ENCODE results near the gene BTBD10. TPM values are rescaled to one million over a fixed set of nuclear protein-coding genes. Genes with fewer than 3 reads are reported as not detected.
"Not testable (repeated sequence)": the region's sequence is repeated elsewhere in the genome, so short reads cannot be mapped to it uniquely, and the experiment has no call there.

BTBD10 gene
- polyA plus RNA-seq, 4 donors = 28.7 to 38.0 (median 33.8) TPM

DNA sequence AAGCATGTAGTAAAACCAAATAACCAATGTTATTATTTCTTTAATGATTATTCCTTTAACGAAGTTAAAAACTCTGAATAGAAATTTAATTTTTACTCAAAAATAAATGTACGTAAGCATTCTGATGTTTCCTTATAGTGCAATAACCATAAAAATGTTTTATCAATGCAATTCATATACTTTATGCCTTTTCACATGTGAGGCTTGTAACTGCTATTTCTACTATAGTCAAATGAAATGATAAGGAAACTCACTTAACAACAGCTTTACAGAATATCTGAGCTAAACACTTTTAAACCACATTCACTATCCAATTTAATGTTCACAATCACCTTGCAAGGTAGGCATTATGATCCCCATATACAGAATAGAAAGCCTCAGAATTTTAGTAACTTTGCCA, 17.4 kb downstream of the BTBD10 start:
- no peak for DNase-seq (ENCODE audit: low read depth in 4 of 4, low spot score in 3 of 4)

DNA sequence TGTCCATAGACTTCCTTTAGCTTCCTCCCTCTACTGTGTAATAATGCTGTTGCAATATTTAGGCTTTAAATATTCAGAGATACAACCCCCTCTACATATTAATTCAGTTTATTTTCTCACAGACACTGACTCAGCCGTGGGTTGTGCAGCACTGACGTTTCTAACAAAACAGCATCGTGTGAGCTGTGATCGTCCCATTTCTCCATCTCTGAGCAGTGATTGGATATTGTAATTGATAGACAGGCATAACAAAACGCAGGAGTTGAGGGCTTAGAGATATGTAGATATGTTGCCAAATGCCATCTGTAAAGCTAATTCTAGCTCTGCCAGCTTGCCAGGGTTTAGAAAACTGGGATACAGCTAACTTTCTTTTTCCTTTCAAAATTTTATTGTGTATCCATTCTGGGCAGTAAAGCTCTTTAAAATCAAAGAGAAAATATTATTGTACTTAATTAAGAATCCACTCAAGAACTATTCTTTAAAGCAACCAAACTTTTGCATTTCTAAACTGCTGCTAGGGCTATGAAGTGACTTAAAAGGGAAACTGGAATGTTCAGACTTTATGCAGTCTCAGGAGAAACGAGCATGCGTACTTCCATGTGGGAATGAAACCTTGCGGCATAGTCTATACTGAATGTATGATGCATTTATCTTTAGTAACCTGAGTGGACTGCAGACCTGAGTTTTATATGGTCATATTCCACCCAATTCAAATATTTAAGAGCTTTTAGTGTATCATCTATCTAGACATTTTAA, 22.7 kb downstream of the BTBD10 start:
- DNase-seq (ENCODE audit: low read depth in 4 of 4, low spot score in 3 of 4) = no peak

DNA sequence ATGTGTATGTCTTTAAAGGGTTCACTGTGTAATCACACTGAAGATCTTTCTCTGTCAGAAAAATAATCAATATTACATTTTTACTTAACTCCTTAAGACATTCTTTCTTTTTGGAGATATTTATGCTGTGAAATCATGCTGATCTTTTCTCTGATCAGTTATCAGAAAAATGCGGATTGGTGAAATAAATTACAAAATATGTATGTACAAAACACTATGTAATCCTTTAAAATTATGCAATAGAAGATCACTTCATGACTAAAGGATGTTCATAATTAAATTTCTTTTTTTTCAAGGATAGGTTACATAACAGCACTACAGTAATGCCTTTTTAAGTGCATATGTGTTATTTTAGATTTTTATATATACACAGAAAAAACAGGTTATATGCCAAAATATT, 24.7 kb downstream of the BTBD10 start:
- no peak for DNase-seq (ENCODE audit: low read depth in 4 of 4, low spot score in 3 of 4)

DNA sequence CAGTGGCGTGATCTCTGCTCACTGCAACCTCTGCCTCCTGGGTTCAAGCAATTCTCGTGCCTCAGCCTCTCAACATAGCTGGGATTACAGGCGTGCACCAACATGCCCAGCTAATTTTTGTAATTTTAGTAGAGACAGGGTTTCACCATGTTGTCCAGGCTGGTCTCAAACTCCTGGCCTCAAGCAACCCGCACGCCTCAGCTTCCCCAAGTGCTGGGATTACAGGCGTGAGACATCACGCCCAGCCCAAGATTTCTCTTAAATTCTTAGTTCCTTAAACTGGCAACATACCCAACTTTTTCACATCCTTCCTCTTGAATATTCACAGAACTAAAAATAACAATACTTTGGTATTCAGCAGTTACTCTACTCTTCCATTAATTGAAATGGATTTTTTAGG, 26.2 kb downstream of the BTBD10 start:
- DNase-seq (ENCODE audit: low read depth in 4 of 4, low spot score in 3 of 4) = not testable (repeated sequence)

DNA sequence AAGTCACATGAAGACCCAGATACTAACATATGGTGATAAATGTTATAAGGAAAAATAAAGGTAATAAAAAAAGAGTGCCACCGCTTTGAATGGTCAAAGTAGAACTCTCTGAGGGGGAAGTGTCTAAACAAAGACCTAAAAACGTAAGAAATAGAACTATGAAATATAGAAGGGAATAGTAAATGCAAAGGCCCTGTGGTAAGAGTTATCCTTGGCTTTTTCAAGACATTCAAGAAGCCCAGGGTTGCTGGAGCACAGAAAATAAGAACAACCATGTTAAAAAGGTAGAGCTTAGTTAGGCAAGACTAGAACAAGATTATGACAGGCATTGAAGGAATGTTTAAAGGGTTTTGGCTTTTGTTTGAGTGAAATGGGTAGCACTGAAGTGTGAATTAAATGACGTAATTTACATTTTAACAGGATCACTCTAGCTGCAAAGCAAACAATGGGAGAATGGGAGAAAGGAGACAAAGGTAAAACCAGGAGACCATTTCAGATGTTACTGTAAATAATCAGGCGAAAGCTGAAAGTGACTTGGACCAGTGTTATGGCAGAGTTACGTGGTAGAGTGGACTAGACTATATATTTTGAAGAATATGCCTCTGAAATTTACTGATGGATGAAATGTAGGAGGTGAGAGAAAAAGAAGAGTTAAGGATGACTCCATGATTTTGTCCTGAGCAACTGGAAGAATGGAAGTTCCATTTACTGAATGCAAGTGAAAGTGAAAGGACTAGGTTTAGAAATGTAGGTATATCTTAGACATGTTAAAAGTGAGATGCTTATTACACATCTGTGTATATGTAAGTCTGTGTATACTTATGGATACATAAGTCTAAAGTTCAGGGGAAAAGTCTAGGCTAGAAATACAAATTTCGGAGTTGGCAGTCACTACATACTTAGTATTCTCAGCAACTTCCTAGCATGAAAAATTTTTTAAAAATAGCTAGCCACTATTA, 28.5 kb downstream of the BTBD10 start:
- no peak for DNase-seq (ENCODE audit: low read depth in 4 of 4, low spot score in 3 of 4)

DNA sequence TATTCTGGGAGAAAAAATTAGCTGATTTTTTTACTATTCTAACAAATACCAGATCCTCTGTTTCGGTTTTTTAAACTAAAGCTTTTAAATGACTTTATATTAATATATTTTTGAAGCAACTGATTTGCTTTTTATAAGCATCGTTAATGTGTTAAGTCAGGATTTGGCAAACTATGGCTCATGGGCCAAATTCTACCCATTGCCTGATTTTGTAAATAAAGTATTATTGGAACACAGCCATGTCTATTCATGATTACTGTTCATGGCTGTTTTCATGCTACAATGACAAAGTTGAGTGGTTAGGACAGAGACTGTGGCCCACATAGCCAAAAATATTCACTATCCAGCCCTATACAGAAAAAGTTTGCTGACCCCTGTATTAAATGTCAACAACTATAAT, 29.6 kb downstream of the BTBD10 start:
- DNase-seq (ENCODE audit: low read depth in 4 of 4, low spot score in 3 of 4) = no peak

DNA sequence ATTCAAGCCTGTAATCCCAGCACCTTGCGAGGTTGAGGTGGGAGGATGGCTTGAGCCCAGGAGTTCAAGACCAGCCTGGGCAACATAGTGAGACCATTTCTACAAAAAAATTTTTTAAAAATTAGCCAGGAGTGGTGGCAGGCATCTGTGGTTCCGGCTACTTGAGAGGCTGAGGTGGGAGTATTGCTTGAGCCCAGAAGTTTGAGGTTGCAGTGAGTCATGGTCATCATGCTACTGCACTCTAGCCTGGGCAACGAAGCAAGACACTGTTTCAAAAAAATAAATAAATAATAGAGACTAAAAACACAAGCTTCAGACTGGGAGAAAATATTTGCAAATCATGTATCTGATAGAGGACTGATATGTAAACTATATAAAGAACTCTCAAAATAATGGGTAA, 33.2 kb downstream of the BTBD10 start:
- no peak for DNase-seq (ENCODE audit: low read depth in 4 of 4, low spot score in 3 of 4)

DNA sequence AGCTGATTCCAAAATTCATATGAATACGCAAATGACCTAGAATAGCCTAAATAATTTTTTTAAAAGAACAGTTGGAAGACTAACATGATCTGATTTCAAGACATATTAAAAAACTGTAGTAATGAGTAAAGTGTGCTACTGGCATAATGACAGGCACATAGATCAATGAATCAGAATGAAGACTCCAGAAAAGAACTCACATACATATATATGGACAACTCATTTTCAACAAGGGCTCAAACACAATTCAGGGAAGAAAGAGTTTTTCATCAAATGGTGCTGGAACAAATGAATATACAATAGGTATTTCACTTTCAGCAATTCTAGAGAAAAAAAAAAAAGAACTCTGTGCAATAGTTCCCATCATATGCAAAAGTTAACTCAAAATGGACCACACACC, 33.7 kb downstream of the BTBD10 start:
- DNase-seq (ENCODE audit: low read depth in 4 of 4, low spot score in 3 of 4) = no peak

DNA sequence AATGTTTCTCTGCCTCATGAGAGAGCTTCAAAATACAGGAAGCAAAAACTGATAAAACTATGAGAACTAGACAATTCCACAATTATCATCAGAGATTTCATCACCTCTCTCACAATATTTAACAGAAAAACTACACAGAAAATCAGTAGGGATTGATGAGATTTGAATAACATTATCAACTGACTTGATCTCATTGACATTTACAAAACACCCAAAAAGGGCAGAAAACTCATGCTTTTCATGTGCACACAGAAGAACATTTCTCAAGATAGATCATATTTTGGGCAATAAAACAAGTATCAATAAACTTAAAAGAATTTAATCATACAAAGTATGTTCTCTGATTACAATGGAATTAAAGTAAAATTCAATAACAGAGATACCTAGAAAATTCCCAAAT, 35.6 kb downstream of the BTBD10 start:
- no peak for DNase-seq (ENCODE audit: low read depth in 4 of 4, low spot score in 3 of 4)

DNA sequence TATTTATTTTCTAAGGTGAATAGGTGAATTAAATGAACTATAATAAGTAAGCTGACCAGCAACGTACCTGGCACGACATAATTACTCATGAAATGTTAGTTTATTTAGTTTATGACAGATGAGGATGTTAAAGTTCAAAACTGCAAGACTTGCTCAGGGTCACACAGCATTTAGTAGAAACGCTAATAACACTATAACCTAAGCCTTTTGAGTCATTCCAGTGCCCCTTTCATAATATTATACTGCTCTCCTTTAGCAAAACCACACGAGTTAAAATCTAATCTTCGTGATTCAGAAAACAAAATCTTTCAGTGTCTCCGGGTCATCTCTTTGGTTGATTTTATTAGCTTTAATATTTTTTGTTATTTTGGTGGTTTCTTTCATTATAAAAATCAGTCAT, 39.6 kb downstream of the BTBD10 start:
- DNase-seq (ENCODE audit: low read depth in 4 of 4, low spot score in 3 of 4) = no peak

DNA sequence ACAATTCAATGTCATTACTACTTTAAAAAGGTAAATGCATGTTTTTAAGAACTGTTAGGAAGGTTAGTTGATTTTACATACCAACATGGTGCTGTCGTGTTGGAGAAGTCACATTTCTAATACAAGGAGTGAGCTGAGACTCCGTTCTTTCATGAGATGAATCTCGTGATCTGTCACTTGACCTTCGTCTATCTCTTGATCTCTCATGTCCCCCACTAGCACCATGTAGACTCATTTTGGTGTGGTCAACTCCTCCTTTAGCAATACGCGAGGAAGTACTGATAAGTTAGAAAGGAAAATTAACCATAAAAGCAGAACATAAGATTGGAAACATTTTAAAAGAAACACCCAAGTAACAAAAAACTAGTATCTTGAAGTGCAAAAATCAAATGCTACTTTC, 41.5 kb downstream of the BTBD10 start:
- DNase-seq (ENCODE audit: low read depth in 4 of 4, low spot score in 3 of 4) = no peak

DNA sequence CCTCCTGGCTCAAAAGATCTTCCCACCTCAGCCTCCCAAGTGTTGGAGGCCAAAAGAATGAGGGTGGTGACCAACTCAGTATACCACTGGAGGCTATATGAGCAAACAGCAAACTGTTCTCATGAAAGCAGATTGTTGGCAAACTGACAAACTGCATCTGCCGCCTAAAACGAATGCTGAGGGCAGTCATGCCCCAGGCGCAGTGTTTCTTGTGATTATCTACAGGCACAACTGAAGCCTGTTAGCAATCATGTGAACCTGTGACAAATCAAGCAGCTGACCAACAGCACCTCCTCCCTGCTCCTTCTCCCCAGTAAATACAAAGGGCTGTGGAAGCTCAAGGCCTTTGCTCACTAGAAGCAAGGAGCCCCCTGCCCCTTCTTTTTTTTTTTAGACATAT, 47.8 kb downstream of the BTBD10 start:
- no peak for DNase-seq (ENCODE audit: low read depth in 4 of 4, low spot score in 3 of 4)

DNA sequence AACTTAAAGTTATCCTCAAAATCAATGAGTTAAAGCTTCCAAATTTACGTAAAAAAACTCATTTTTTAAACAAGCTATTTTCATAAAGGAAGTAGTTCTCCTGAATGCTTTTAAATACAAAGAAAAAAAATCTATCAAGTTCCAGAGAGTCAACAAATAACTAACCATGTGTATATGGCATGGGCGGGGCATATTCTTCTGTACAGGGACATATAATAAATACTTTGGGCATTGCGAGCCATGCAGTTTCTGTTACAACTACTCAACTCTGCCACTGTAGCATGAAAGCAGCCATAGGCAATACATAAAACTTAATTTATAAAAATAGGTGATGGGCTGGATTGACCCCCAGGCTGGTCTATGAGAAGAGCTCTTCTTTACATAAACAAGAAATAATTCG, 57.8 kb downstream of the BTBD10 start:
- DNase-seq (ENCODE audit: low read depth in 4 of 4, low spot score in 3 of 4) = no peak

DNA sequence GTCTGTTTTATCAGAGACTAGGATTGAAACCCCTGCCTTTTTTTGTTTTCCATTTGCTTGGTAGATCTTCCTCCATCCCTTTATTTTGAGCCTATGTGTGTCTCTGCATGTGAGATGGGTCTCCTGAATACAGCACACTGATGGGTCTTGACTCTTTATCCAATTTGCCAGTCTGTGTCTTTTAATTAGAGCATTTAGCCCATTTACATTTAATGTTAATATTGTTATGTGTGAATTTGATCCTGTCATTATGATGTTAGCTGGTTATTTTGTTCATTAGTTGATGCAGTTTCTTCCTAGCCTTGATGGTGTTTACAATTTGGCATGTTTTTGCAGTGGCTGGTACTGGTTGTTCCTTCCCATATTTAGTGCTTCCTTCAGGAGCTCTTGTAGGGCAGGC, 64.7 kb downstream of the BTBD10 start:
- not testable (repeated sequence) for DNase-seq (ENCODE audit: low read depth in 4 of 4, low spot score in 3 of 4)

DNA sequence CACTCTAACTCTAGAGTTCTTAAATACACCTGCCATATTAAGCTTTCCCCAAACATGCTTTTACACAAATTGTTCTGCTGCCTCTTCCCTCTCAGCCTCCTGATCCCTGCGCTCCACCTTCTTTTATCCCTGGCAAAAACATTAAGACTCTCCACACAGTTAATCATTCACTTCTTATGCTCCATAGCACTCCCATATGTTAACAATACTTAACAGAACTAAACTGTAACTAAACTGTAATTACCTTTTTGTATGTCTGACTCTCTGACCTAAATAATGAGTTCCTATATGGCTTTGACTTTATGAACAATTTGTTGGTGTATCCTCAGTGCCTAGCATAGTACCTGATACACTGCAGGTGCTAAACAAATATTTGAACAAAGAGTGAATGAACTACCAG, 71.8 kb downstream of the BTBD10 start:
- DNase-seq (ENCODE audit: low read depth in 4 of 4, low spot score in 3 of 4) = no peak

DNA sequence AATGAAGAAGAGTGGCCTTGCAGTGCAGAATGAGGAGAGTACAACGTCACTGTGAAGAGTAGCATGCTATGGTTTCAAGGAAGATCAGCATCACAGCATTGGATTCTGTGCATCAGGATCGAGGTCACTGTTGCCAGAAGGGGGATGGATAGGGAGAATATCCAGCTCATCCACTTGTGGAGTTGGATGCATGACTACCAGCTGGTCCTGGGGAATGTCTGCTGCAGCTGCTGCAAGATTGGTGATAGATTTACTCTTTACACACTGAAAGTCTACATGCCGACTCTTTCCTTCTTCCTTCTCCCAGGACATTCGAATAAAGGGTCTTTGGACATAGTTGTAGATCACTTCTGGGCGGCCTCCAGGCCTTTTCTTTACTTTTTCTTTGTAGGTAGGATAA, 74.3 kb downstream of the BTBD10 start:
- no peak for DNase-seq (ENCODE audit: low read depth in 4 of 4, low spot score in 3 of 4)

DNA sequence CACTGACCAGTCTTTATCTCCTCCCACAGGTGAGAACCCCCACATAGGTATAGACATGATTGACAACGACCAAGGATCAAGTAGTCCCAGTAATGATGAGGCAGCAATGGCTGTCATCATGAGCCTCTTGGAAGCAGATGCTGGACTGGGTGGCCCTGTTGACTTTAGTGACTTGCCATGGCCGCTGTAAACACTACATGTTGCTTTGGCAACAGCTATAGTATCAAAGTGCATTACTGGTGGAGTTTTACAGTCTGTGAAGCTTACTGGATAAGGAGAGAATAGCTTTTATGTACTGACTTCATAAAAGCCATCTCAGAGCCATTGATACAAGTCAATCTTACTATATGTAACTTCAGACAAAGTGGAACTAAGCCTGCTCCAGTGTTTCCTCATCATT, 76.5 kb downstream of the BTBD10 start:
- DNase-seq (ENCODE audit: low read depth in 4 of 4, low spot score in 3 of 4) = no peak

DNA sequence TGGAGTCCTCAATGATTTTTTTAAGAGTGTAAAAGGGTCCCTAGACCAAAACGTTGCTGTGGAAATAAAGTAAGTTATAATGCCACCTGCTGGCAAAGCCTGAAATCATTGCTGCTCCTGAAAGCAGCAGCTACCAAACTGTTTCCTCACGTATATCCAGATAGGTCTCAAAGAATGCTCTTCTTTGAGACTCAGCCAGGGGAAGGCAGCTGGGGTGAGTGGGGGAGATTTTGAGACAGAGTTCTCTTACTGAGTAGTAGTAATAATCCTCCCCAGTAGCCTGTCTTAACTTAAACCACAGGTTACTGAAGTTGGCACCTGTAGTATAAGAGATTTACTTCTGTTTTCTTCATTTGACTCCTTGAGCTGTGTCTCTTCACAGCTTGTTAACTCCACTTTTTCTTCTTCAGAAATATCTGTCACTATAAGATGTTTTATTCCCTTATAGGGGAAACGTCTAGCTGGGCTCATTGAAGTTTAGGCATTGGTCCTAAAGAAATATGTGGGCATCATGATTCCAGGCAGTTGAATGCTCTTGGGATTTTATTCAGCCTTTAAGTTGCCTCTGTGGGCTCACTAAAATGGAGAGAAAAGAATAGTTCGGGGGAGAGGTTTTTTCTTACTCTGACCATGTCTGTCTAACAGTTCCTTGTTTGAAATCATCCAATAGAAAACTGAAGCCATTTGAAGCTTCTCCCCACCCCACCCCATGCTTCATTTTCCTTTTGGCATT, 77.9 kb downstream of the BTBD10 start:
- peak in 3 of 4 donors; percentile 10 to 41 (median 20) for DNase-seq (ENCODE audit: low read depth in 4 of 4, low spot score in 3 of 4)

DNA sequence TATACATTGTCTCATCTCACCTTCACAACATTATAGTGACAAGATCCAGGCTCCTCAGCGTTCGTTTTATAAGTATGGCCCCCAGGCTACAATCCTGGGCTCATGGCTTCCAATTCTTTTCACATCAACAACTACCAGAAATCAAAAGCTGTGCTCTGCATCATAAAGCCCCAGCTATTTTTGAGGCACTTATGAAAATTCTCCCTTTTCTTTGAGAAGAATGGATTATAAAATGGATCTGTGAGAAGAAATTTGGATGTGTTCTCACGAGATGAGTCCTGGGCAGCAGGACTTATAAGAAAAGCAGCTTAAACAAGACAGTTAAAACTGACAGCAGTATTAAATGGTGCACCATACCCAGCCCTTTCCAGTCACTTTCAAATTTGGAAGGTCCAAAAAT, 80.3 kb downstream of the BTBD10 start:
- no peak for DNase-seq (ENCODE audit: low read depth in 4 of 4, low spot score in 3 of 4)

DNA sequence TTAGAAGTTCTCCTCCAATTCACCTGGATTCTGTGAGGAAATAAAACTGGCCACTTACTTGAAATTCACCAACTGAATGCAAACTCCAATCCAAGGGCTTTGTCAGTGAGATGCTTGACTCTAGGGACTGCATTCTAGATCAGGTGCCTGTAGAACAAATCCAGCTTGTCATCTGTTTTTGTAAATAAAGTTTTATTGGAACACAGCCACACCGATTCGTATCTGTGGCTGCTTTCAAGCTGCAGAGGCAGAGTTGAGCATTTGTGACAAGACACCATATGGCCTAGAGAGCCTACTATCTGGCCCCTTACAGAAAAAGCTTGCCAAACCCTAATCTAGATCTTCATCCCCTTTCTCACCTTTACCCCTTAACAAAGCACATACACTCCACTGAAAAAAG, 82.3 kb downstream of the BTBD10 start:
- no peak for DNase-seq (ENCODE audit: low read depth in 4 of 4, low spot score in 3 of 4)

DNA sequence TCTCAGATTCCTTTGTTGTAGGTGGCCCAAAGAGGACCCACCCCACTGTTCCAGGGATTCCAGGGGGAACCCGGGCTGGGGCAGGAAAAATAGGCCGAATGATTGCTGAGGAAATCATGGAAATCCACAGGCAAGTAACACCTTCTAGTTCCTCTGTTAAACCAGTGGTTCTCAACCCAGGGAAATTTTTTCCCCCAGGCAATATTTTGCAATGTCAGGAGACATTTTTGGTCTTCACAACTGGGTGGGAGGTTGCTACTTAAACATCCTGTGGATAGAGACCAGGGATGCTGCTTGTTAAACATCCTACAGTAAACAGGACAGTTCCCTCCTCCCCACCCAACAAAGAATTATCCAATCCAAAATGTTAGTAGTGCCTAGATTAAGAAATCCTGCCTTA, 84.7 kb downstream of the BTBD10 start:
- DNase-seq (ENCODE audit: low read depth in 4 of 4, low spot score in 3 of 4) = no peak

Data from left renal pelvis (tissue), 4 donors.